Measurements from ENCODE around the gene NRL. TPM values are rescaled to one million over a fixed set of nuclear protein-coding genes. Genes with fewer than 3 reads are reported as not detected.

Gene NRL
- polyA plus RNA-seq, 2 of the 4 experiments (the other 2 are of a cell fraction), result 0.93 to 0.97 TPM

- H3K4me2 ChIP-seq, result peak within 1 kb of the TSS; percentile 85
- under 1% methylated on average over 30 of the region's 57 CpGs for WGBS (ENCODE audit: missing lambda C conversion rate)
- peak; percentile 94 to 98 for DNase-seq (ENCODE audit: low read depth in 1 of 2, low spot score in 1 of 2)
- no peak for FAIRE-seq
- CTCF ChIA-PET, result interaction anchor here (0.8 to 12.6 kb wide), 10 partner anchors 8 to 69 kb away, joined by 3 to 168 read pairs (median 4); partner anchors contain the start of genes IRF9, MDP1 and PSME1
- H3K4me3 ChIP-seq, result peak within 1 kb of the TSS; percentile 89
- TF ChIP-seq FOSL2 (IDR thresholded peaks at IDR 0.05), result no peak
- TF ChIP-seq FOSL2 (CRISPR knock-in tag; IDR thresholded peaks at IDR 0.05), result no peak
- no peak for TF ChIP-seq RAD21 (conservative IDR thresholded peaks at IDR 0.05 in 1 of 2, IDR thresholded peaks at IDR 0.05 in 1 of 2)
- TF ChIP-seq HOXA7 (CRISPR knock-in tag; IDR thresholded peaks at IDR 0.05), result no peak
- no peak for TF ChIP-seq RARB (CRISPR knock-in tag; IDR thresholded peaks at IDR 0.05)
- TF ChIP-seq NR3C1 (IDR thresholded peaks at IDR 0.05), result no peak
- no peak for TF ChIP-seq CHD4 (IDR thresholded peaks at IDR 0.05; ENCODE audit: borderline replicate concordance)
- TF ChIP-seq ZNF302 (CRISPR knock-in tag; IDR thresholded peaks at IDR 0.05), result no peak
- TF ChIP-seq POLR2A (IDR thresholded peaks at IDR 0.05; ENCODE audit: low read length), result peak; percentile 42; the same call in 1 of the 2 replicates
- no peak for TF ChIP-seq RCOR1 (IDR thresholded peaks at IDR 0.05; ENCODE audit: low read depth, low read length)
- TF ChIP-seq SMC3 (IDR thresholded peaks at IDR 0.05), result no peak
- TF ChIP-seq EHMT2 (IDR thresholded peaks at IDR 0.05; ENCODE audit: low read depth), result no peak
- no peak for TF ChIP-seq CBX2 (IDR thresholded peaks at IDR 0.05; ENCODE audit: borderline replicate concordance, low read depth)
- TF ChIP-seq KDM1A (IDR thresholded peaks at IDR 0.05; ENCODE audit: low read depth), result no peak
- no peak for TF ChIP-seq CHD2 (IDR thresholded peaks at IDR 0.05; ENCODE audit: low read length, partially characterized antibody)
- TF ChIP-seq EHF (CRISPR knock-in tag; IDR thresholded peaks at IDR 0.05), result no peak
- TF ChIP-seq JUN (IDR thresholded peaks at IDR 0.05), result peak; percentile 7 to 49; a peak in 2 of 5 replicates
- no peak for TF ChIP-seq RNF2 (IDR thresholded peaks at IDR 0.05; ENCODE audit: borderline replicate concordance, low read depth)
- TF ChIP-seq KDM5A (IDR thresholded peaks at IDR 0.05), result 0 out of 2 replicates have a peak, but pooled peaks have one; percentile 10
- TF ChIP-seq RFX5 (IDR thresholded peaks at IDR 0.05), result no peak
- TF ChIP-seq, protein P1, sequence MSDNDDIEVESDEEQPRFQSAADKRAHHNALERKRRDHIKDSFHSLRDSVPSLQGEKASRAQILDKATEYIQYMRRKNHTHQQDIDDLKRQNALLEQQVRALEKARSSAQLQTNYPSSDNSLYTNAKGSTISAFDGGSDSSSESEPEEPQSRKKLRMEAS (IDR thresholded peaks at IDR 0.05), result 0 out of 2 replicates have a peak, but pooled peaks have one; percentile 9
- TF ChIP-seq, protein P2, sequence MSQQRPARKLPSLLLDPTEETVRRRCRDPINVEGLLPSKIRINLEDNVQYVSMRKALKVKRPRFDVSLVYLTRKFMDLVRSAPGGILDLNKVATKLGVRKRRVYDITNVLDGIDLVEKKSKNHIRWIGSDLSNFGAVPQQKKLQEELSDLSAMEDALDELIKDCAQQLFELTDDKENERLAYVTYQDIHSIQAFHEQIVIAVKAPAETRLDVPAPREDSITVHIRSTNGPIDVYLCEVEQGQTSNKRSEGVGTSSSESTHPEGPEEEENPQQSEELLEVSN (IDR thresholded peaks at IDR 0.05; ENCODE audit: borderline replicate concordance, low read depth), result no peak
- no peak for TF ChIP-seq ESRRA (IDR thresholded peaks at IDR 0.05; ENCODE audit: borderline replicate concordance, low read length)
- peak; percentile 42; the same call in 1 of the 2 replicates for TF ChIP-seq PHF8 (IDR thresholded peaks at IDR 0.05; ENCODE audit: borderline replicate concordance, low read depth)
- TF ChIP-seq, protein P3, sequence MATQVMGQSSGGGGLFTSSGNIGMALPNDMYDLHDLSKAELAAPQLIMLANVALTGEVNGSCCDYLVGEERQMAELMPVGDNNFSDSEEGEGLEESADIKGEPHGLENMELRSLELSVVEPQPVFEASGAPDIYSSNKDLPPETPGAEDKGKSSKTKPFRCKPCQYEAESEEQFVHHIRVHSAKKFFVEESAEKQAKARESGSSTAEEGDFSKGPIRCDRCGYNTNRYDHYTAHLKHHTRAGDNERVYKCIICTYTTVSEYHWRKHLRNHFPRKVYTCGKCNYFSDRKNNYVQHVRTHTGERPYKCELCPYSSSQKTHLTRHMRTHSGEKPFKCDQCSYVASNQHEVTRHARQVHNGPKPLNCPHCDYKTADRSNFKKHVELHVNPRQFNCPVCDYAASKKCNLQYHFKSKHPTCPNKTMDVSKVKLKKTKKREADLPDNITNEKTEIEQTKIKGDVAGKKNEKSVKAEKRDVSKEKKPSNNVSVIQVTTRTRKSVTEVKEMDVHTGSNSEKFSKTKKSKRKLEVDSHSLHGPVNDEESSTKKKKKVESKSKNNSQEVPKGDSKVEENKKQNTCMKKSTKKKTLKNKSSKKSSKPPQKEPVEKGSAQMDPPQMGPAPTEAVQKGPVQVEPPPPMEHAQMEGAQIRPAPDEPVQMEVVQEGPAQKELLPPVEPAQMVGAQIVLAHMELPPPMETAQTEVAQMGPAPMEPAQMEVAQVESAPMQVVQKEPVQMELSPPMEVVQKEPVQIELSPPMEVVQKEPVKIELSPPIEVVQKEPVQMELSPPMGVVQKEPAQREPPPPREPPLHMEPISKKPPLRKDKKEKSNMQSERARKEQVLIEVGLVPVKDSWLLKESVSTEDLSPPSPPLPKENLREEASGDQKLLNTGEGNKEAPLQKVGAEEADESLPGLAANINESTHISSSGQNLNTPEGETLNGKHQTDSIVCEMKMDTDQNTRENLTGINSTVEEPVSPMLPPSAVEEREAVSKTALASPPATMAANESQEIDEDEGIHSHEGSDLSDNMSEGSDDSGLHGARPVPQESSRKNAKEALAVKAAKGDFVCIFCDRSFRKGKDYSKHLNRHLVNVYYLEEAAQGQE (IDR thresholded peaks at IDR 0.05), result no peak
- peak within 1 kb of the TSS; percentile 91 to 98 for H3K27ac ChIP-seq
- peak; percentile 89 to 94 for ATAC-seq
- peaks cover 16% of the 10 kb centered on the region for H3K4me1 ChIP-seq
- H3K9me3 ChIP-seq, result no peaks in the 10 kb centered on the region
- POLR2A ChIA-PET, result interaction anchor here (0.5 to 2.5 kb wide), 12 partner anchors 9 to 95 kb away, joined by 3 to 18 read pairs (median 4); partner anchors contain the start of genes CARMIL3, CHMP4A, DCAF11 and IRF9
Measured at GRCh38 chr14:24146978-24147760, 32.4 kb upstream of the NRL start, which contains the start of gene RNF31. RNF31 (plus strand) TSS chr14:24147498; CDS start chr14:24147699, 201 bp downstream.
